HL-60 (cell line): ENCODE results near the gene SDF4. TPM values are rescaled to one million over a fixed set of nuclear protein-coding genes. Genes with fewer than 3 reads are reported as not detected.
A peak's percentile ranks its signal among the peaks of the same experiment; 100 is the strongest.

Experiments used
- DNase-seq, 2 experiments: peaks; one replicate each; pipeline ENCODE4 v3.0.0-alpha.2; 2010 to 2020; ENCODE audit warnings: low read depth in 1 of 2, low spot score in 1 of 2
- H3K27ac ChIP-seq: fragments of 250-450 bp; sonication (Bioruptor Pico); replicated peaks from 2 replicates; pipeline ENCODE4 v1.5.1; 2020; ENCODE audit warnings: mild to moderate bottlenecking, moderate library complexity
- H3K27me3 ChIP-seq: fragments of 250-450 bp; sonication (Bioruptor Pico); 2 replicates; pipeline ENCODE4 v1.5.1; 2021; ENCODE audit warnings: mild to moderate bottlenecking, moderate library complexity; ENCODE audit not compliant: insufficient read depth, poor library complexity, severe bottlenecking
- H3K4me3 ChIP-seq: replicated peaks from 2 replicates; pipeline ENCODE4 v1.5.1; 2011; ENCODE audit warnings: mild to moderate bottlenecking, control low read depth, low read length; ENCODE audit not compliant: insufficient read depth
- CTCF ChIP-seq: IDR thresholded peaks from one replicate; pipeline ENCODE4 v1.5.1; 2011; ENCODE audit warnings: low read length, control low read depth, inconsistent platforms; ENCODE audit not compliant: insufficient read depth
- GABPA ChIP-seq: IDR thresholded peaks from 2 replicates; pipeline ENCODE4 v1.6.1; 2012; ENCODE audit warnings: low read depth
- POLR2AphosphoS5 ChIP-seq: IDR thresholded peaks from 2 replicates; pipeline ENCODE4 v1.6.1; 2012; ENCODE audit warnings: low read depth
- REST ChIP-seq: IDR thresholded peaks from 2 replicates; pipeline ENCODE4 v1.6.1; 2012; ENCODE audit warnings: low read depth; ENCODE audit not compliant: insufficient replicate concordance
- SPI1 ChIP-seq: IDR thresholded peaks from 2 replicates; pipeline ENCODE4 v1.6.1; 2012; ENCODE audit warnings: low read depth, mild to moderate bottlenecking, borderline replicate concordance
- microRNA-seq: library from miRNA; unstranded; fragments of <30 nt; microRNA quantifications from one replicate; pipeline ENCODE4, GENCODE V29; 2018

SDF4 gene

GRCh38 chr1:1167841-1168450 lies 63.9 kb downstream of the SDF4 start:
- H3K27me3 ChIP-seq, result peaks cover 9% of the 10 kb centered on the region
- no peak overlapping the region for H3K27ac ChIP-seq
- no peak overlapping the region for H3K4me3 ChIP-seq
- TF ChIP-seq POLR2AphosphoS5 (no peak), SPI1 (no peak), CTCF (no peak), REST (no peak), GABPA (no peak)
- no peak for DNase-seq

GRCh38 chr1:1167398-1167821 lies 64.4 kb downstream of the SDF4 start:
- H3K4me3 ChIP-seq, result no peak overlapping the region
- peaks cover 9% of the 10 kb centered on the region for H3K27me3 ChIP-seq
- no peak overlapping the region for H3K27ac ChIP-seq
- no peak for TF ChIP-seq CTCF
- TF ChIP-seq SPI1, result no peak
- no peak for TF ChIP-seq POLR2AphosphoS5
- TF ChIP-seq GABPA, result no peak
- no peak for TF ChIP-seq REST
- no peak for DNase-seq

Small RNAs within 50 kb of the gene (microRNA-seq; reads per million reads assigned to microRNA genes)
- gene MIR200A (1.2 reads per million), gene MIR200B (3.3 reads per million, percentile 4 among the genes with 10 or more reads in this experiment), gene MIR429 (not detected)
